Smooth muscle cell (in vitro differentiated cells): ENCODE measurements around the gene CCDC24. TPM values are rescaled to one million over a fixed set of nuclear protein-coding genes. Genes with fewer than 3 reads are reported as not detected.
A peak's percentile ranks its signal among the peaks of the same experiment; 100 is the strongest.

Source experiments
- DNase-seq: peaks from one replicate; lab custom pipeline; 2025; ENCODE audit not compliant: unreplicated experiment; lab: John Stamatoyannopoulos, UW
- H2AFZ ChIP-seq: fragments of 200-600 bp; sonication (generic); 2 replicates; pipeline ENCODE4 v1.6.0; 2016; ENCODE audit warnings: antibody characterized with exemption, low read depth, mild to moderate bottlenecking
- H3F3A ChIP-seq: fragments of 200-600 bp; sonication (generic); 2 replicates; pipeline ENCODE4 v1.6.0; 2017; ENCODE audit warnings: antibody characterized with exemption, low read depth
- H3K27ac ChIP-seq: fragments of 200-600 bp; sonication (generic); 2 replicates; pipeline ENCODE4 v1.5.1; 2016; ENCODE audit warnings: low read depth, mild to moderate bottlenecking
- H3K27me3 ChIP-seq: fragments of 200-600 bp; sonication (generic); 2 replicates; pipeline ENCODE4 v1.6.1; 2016; ENCODE audit warnings: low read depth, mild to moderate bottlenecking
- H3K36me3 ChIP-seq: fragments of 200-600 bp; sonication (generic); 2 replicates; pipeline ENCODE4 v1.5.1; 2016; ENCODE audit warnings: low read depth
- H3K4me1 ChIP-seq: fragments of 200-600 bp; sonication (generic); 2 replicates; pipeline ENCODE4 v1.5.1; 2016; ENCODE audit warnings: low read depth
- H3K4me2 ChIP-seq: fragments of 200-600 bp; sonication (generic); 2 replicates; pipeline ENCODE4 v1.6.0; 2016; ENCODE audit warnings: mild to moderate bottlenecking
- H3K4me3 ChIP-seq: fragments of 200-600 bp; sonication (generic); 2 replicates; pipeline ENCODE4 v1.5.1; 2016; ENCODE audit warnings: mild to moderate bottlenecking
- H3K79me2 ChIP-seq: fragments of 200-600 bp; sonication (generic); 2 replicates; pipeline ENCODE4 v1.6.0; 2016; ENCODE audit warnings: low read depth, mild to moderate bottlenecking
- H3K9ac ChIP-seq: fragments of 200-600 bp; sonication (generic); 2 replicates; pipeline ENCODE4 v1.6.0; 2016; ENCODE audit warnings: low read depth
- H3K9me3 ChIP-seq: fragments of 200-600 bp; sonication (generic); replicated peaks from 2 replicates; pipeline ENCODE4 v1.5.1; 2016; ENCODE audit warnings: low read depth
- H4K20me1 ChIP-seq: fragments of 200-600 bp; sonication (generic); 2 replicates; pipeline ENCODE4 v1.6.0; 2016; ENCODE audit warnings: low read depth
- WGBS: methylation state at CpG from one replicate; pipeline ENCODE4 v1.1.7; 2016; ENCODE audit warnings: low lambda C conversion rate; 5-methylcytosine and 5-hydroxymethylcytosine counted together
- polyA plus RNA-seq: library from polyadenylated mRNA; unstranded; fragments of >200 nt; fragmentation: Nextera tagmentation; extraction: Ambion mirVana; gene quantifications from 2 replicates; pipeline ENCODE4 v1.2.1, GENCODE V29; 2016
- total RNA-seq: library from RNA; depleted of rRNA; stranded (reverse); fragments of >200 nt; gene quantifications from 2 replicates; pipeline ENCODE4 v1.2.3, GENCODE V29; 2014
- TF ChIP-seq, protein P1 (sequence below): fragments of 200-600 bp; sonication (generic); IDR thresholded peaks from 2 replicates; pipeline ENCODE4 v1.5.1; 2017; ENCODE audit warnings: borderline replicate concordance, mild to moderate bottlenecking, antibody characterized with exemption; ENCODE audit not compliant: insufficient read depth, poor library complexity, severe bottlenecking

Gene CCDC24
- total and polyA plus RNA-seq, 2 experiments from 2014 or later, result 6.5 to 11.4 TPM

DNA sequence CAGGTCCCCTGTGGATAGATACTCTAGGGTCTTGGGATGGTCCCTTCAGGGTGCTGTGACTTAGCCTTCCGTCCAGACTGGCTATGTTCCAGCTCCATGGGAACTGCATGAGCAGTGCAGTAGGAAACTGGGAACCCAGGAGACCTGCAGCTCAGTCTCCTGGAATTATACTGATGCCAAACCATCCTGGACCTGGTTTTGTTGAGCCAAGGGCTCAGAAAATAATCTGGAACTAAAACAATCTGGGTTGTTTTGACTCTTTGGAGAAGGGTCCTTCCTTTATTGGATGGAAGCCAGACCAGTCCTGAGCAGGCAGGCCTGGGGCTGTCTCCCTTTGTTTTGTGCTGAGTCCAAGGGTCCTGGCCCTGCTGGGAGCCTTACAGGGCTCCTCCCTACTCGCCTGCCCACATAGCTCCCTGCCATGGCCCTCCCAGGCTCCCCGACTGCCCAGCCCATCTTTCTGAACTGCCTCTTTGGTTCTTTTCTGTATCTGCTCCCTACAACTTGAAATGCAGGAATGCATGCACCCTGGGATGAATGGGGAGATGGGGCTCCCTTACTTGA lies 43.4 kb upstream of the CCDC24 start:
- peak overlapping the region; percentile 99 for H3K4me2 ChIP-seq
- no peak overlapping the region for H3K9ac ChIP-seq
- H3K27me3 ChIP-seq, result no peaks in the 10 kb centered on the region
- H3K27ac ChIP-seq, result no peak overlapping the region
- no peak for DNase-seq
- H4K20me1 ChIP-seq, result peaks cover 21% of the 10 kb centered on the region
- no peaks in the 10 kb centered on the region for H3F3A ChIP-seq
- no peak overlapping the region for H2AFZ ChIP-seq
- H3K9me3 ChIP-seq, result no peaks in the 10 kb centered on the region
- peaks cover 23% of the 10 kb centered on the region for H3K79me2 ChIP-seq
- H3K4me3 ChIP-seq, result peak overlapping the region; percentile 61
- H3K36me3 ChIP-seq, result no peaks in the 10 kb centered on the region
- H3K4me1 ChIP-seq, result peaks cover 8% of the 10 kb centered on the region
- TF ChIP-seq, protein P1, sequence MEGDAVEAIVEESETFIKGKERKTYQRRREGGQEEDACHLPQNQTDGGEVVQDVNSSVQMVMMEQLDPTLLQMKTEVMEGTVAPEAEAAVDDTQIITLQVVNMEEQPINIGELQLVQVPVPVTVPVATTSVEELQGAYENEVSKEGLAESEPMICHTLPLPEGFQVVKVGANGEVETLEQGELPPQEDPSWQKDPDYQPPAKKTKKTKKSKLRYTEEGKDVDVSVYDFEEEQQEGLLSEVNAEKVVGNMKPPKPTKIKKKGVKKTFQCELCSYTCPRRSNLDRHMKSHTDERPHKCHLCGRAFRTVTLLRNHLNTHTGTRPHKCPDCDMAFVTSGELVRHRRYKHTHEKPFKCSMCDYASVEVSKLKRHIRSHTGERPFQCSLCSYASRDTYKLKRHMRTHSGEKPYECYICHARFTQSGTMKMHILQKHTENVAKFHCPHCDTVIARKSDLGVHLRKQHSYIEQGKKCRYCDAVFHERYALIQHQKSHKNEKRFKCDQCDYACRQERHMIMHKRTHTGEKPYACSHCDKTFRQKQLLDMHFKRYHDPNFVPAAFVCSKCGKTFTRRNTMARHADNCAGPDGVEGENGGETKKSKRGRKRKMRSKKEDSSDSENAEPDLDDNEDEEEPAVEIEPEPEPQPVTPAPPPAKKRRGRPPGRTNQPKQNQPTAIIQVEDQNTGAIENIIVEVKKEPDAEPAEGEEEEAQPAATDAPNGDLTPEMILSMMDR, result no peak
- 78% methylated on average over 3 of the region's 3 CpGs for WGBS

DNA sequence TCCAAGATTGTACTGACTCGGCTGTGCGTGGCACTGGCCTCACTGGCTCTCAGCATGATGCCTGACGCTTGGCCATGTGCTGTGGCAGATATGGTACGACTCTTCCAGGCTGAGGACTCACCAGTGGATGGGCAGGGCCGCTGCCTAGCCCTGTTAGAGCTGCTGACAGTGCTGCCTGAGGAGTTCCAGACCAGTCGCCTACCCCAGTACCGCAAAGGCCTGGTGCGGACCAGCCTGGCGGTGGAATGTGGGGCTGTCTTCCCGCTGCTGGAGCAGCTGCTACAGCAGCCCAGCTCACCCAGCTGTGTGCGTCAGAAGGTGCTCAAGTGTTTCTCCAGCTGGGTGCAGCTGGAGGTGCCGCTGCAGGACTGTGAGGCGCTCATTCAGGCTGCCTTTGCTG lies 41.7 kb upstream of the CCDC24 start:
- peaks cover 38% of the 10 kb centered on the region for H4K20me1 ChIP-seq
- H2AFZ ChIP-seq, result no peak overlapping the region
- H3K4me2 ChIP-seq, result no peak overlapping the region
- H3K36me3 ChIP-seq, result no peaks in the 10 kb centered on the region
- peaks cover 23% of the 10 kb centered on the region for H3K79me2 ChIP-seq
- no peaks in the 10 kb centered on the region for H3F3A ChIP-seq
- no peaks in the 10 kb centered on the region for H3K9me3 ChIP-seq
- DNase-seq, result no peak
- no peak overlapping the region for H3K4me3 ChIP-seq
- H3K27ac ChIP-seq, result no peak overlapping the region
- 85% methylated on average over 13 of the region's 13 CpGs for WGBS
- TF ChIP-seq, protein P1, result no peak
- H3K27me3 ChIP-seq, result no peaks in the 10 kb centered on the region
- no peak overlapping the region for H3K9ac ChIP-seq
- peaks cover 8% of the 10 kb centered on the region for H3K4me1 ChIP-seq

GRCh38 chr1:43951021-43951985 lies 40.1 kb upstream of the CCDC24 start:
- peaks cover 23% of the 10 kb centered on the region for H3K79me2 ChIP-seq
- H3K9me3 ChIP-seq, result no peaks in the 10 kb centered on the region
- no peaks in the 10 kb centered on the region for H3K36me3 ChIP-seq
- WGBS, result 96% methylated on average over 4 of the region's 4 CpGs
- no peaks in the 10 kb centered on the region for H3K27me3 ChIP-seq
- no peak overlapping the region for H3K4me3 ChIP-seq
- H3K9ac ChIP-seq, result no peak overlapping the region
- H3K4me1 ChIP-seq, result peaks cover 8% of the 10 kb centered on the region
- no peak overlapping the region for H3K4me2 ChIP-seq
- no peak for DNase-seq
- TF ChIP-seq, protein P1, result no peak
- H3F3A ChIP-seq, result no peaks in the 10 kb centered on the region
- no peak overlapping the region for H3K27ac ChIP-seq
- H4K20me1 ChIP-seq, result peaks cover 49% of the 10 kb centered on the region
- H2AFZ ChIP-seq, result no peak overlapping the region
